HG03571 (cell line): ENCODE data around the gene CCDC116.
A peak's percentile ranks its signal among the peaks of the same experiment; 100 is the strongest.
"Not testable (repeated sequence)": the region's sequence is repeated elsewhere in the genome, so short reads cannot be mapped to it uniquely, and the experiment has no call there.

Experiments
- ATAC-seq: cut with Tn5 transposase; IDR thresholded peaks from one replicate; pipeline ENCODE4 v1.9.1; 2021; ENCODE audit not compliant: unreplicated experiment

Gene CCDC116

DNA sequence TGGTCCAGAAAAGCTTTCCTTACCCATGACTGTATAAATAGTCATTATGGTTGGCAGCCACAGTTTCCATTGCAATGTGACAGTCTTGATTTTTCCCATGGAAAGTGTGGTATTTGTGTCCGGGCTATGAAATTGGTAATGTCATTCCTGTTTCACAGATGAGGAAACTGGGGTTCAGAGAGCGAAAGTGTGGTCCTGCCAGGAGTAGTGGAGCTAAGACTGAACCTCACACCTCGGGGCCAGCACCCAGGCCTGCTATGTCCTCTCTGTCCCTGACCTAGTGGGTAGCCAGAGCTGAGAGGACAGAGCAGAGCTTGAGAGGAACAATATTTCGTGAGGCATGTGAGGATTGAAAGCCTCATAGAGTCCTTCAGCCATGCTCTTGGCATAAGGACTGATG, 1.5 kb upstream of the CCDC116 start:
- ATAC-seq = no peak

GRCh38 chr22:21632931-21633330, 371 bp downstream of the CCDC116 start:
- ATAC-seq = no peak

- ATAC-seq = no peak
Observed at GRCh38 chr22:21633481-21633880, 921 bp downstream of the CCDC116 start.

- no peak for ATAC-seq
Observed at GRCh38 chr22:21634081-21634480, 1.5 kb downstream of the CCDC116 start.

DNA sequence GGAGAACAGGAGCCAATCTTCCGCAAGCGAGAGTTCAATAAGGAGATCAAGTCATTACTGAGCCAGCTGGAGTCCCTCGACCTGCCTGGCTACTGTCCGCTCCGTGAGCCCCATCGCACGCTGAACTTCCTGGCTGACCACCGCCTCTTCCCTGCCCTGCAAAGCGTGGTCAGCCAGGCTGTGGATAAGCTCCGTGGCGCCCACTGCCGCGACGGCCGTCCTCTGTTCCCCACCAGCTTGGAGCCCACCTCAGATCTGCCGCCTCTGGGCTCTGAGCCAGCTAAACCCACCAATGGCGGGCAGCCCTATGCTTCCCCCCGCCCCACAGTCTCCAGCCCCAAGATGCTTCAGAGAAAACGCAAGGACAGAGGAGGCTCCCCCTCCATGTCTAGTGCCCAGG, 2.3 kb downstream of the CCDC116 start:
- no peak for ATAC-seq

- ATAC-seq = no peak
Observed at GRCh38 chr22:21635771-21636510, 3.4 kb downstream of the CCDC116 start.

DNA sequence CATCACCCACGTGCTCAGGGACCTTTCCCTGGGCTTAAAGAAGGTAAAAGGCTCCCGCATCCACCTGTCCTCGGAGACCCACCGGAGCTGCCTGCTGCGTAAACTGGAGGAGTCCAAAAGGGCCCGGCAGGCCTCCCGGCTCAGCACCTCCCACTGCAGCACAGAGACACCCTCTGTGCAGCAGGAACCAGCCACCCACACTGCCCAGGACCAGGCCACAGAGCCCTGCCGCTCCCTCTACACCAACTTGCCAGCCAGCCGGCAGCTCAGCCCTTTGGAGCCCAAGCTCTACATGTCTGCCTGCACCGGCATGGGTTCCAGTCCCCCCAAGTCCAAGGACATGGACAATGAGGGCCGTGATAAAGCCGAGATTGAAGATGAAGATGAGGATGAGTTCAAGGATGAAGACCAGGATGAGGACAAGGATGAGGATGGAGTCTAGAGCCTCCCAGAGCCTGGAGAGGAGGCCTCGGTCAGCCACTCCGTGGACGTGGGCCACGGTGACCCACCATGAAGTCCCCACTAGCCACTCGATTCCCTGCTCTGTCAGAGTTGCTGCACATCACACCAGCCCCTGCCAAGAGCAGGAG, 4.2 kb downstream of the CCDC116 start:
- no peak for ATAC-seq

DNA sequence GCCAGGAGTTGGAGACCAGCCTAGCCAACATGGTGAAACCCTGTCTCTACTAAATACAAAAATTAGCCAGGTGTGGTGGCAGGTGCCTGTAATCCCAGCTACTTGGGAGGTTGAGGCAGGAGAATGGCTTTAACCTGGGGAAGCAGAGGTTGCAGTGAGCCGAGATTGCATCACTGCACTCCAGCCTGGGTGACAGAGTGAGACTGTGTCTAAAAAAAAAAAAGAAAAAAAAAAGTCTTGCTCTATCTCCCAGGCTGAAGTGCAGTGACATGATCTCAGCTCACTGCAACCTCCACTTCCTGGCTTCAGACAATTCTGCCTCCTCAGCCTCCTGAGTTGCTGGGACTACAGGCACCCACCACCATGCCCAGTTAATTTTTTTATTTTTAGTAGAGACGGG, 4.9 kb downstream of the CCDC116 start:
- not testable (repeated sequence) for ATAC-seq

DNA sequence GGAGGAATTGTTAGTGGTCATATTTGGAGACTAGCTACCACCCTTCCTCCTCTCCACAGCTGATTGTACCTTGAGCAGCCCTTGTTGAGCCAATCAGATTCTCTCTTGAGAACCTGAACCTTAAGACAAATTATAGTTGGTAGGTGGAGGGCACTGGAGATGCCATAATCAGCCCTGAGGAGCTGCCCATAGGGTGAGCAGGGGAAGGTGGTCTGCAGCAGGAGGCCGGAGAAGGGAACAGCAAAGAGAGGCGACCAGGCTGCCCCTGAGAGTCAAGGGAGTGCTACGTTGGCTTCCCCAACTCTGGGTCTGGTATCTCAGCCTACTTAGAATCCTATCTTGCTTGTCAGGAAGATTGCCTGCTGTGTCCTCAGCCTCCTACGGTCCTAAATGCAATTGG, 6.8 kb downstream of the CCDC116 start:
- no peak for ATAC-seq

DNA sequence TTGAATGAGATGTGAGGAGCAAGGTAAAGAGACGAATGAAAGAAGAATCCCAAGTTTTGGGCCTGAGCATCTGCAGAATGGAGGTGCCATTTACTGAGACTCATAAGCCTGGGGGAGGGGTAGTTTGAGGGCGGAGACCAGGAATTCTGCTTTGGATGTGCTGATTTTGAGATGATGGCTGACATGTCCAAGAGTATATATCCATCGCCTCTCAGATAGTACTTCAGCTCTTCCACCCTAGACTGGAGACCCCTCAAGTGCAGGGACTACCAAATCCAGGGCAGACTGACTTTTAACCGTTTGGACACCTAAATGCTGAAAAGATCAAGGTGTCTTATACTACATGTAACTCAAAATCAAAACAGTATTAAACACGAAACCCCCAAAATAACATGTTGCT, 8.2 kb downstream of the CCDC116 start:
- ATAC-seq = no peak

GRCh38 chr22:21641417-21641788, 8.8 kb downstream of the CCDC116 start:
- no peak for ATAC-seq

DNA sequence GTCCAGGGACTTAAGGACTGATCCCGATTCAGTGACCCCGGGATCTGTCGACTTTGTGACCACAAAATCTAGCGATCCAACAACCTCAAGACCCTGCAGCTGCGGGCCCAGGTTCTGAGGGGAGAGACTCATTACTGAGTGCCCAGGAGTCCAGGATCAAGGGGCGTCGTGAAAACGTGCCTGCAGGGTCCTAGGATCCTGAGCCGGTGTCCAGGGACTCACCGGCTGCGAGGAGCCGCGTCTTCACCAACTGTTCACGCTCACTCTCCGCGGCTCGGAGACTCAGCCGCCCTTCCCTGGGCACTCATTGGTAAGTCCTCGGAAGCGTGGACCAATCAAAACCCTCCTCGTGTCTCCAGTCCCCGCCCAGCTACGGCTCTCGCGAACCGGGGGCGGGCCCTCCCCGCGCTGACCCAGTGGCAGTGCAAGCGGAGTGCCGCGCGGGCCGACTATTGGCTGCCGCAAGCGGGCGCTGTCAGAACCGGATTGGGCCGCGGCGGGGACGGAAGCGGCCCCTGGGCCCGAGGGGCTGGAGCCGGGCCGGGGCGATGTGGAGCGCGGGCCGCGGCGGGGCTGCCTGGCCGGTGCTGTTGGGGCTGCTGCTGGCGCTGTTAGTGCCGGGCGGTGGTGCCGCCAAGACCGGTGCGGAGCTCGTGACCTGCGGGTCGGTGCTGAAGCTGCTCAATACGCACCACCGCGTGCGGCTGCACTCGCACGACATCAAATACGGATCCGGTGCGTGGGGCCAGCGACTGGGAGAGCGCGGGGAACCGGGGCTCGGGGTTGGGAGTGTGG, 9.4 kb downstream of the CCDC116 start, which contains the start of gene SDF2L1:
Gene SDF2L1, plus strand, starts transcription at position 514 of the 795 bp plus-strand sequence. Its CDS starts 35 bp downstream, at position 549.
- peak; percentile 87 for ATAC-seq

GRCh38 chr22:21642584-21643448, 10.3 kb downstream of the CCDC116 start:
- no peak for ATAC-seq

- ATAC-seq = no peak
Observed at GRCh38 chr22:21643533-21644357, 11.2 kb downstream of the CCDC116 start.

- ATAC-seq = not testable (repeated sequence)
Observed at GRCh38 chr22:21645513-21645912, 13.0 kb downstream of the CCDC116 start.

DNA sequence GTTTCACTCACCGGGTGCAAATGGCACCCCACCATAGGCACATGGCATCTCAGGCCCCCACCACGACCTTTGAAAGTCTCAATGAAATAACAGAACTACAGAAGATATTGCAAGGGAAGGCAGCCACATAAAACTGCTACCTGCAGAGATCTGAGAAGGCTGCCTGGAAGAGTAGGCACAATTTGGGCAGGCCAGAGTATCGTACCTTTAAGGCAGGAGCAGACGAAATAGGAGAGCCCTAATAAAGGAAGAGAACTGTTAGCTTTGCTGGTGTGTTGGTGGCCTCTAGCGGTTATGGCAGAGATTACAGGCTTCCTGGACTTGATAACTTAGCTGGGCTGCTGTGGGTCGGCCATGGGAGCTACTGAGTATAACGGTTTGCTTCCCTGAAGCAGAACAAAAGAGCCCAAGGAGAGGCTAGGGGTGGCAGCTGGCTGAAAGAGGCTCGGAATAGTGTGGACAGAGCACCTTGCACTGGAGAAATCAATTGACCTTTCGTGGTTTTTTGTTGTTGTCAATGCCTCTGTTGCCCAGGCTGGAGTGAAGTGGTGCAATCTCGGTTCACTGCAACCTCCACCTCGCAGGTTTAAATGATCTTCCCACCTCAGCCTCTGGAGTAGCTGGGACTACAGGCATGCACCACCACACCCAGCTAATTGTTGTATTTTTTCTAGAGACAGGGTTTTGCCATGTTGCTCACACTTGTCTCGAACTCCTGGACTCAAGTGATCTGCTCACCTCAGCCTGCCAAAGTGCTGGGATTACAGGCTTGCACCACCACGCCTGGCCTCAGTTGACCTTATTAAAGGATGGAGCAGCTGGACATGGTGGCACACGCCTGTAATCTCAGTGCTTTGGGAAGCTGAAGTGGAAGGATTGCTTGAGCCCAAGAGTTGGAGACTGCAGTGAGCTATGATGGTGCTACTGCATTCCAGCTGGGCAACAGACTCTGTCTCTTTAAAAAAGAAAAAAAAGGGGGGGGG, 14.3 kb downstream of the CCDC116 start:
- ATAC-seq = no peak

DNA sequence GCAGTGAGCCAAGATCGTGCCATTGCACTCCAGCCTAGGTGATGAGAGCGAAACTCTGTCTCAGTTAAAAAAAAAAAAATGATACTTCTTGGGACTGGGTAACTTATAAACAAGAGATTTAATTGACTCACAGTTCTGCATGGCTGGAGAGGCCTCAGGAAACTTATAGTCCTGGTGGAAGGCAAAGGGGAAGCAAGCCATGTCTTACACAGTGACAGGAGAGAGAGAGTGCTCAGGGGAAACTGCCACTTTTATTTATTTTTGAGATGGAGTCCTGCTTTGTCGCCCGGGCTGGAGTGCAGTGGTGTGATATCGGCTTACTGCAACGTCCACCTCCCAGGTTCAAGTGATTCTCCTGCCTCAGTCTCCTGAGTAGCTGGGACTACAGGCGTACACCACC, 17.7 kb downstream of the CCDC116 start:
- ATAC-seq = no peak

DNA sequence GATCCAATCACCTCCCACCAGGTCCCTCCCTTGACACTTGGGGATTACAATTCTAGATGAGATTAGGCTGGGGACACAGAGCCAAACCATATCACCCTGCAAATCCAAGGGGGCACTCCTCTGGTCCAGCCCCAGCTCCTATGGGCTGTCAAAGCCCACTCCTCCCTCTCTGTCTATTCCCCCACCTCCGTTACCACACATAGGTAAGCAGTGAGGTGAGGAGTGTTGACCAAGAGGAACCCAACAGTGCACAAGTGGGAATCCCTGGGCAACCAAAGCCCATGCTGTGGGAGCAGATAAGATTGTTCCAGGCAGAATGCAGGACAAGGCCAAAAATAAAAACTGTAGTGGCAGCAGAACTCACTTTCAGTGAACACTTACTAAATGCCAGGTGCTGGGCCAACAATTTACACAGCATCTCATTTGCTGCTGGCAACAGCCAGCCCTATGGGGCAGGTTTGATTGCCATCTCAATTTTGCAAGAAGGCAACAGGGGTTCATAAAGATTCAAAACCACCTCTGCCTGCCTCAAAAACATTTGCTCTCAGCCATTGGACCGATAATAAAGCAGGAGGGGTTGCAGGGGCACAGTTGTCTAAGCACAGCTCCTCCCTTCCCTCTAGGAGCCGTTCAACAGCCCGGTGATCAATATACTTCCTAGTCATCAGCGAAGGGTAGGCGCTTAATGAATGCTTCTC, 18.4 kb downstream of the CCDC116 start:
- ATAC-seq = no peak
